GM21576 (cell line): ENCODE measurements around the gene PET117.
"Not testable (repeated sequence)": the region's sequence is repeated elsewhere in the genome, so short reads cannot be mapped to it uniquely, and the experiment has no call there.

Experiments
- ATAC-seq: cut with Tn5 transposase; IDR thresholded peaks from one replicate; pipeline ENCODE4 v1.9.1; 2021; ENCODE audit warnings: mild to moderate bottlenecking, moderate library complexity; ENCODE audit not compliant: unreplicated experiment

PET117 gene

GRCh38 chr20:18137412-18138265 is at the start of gene PET117, which contains the start of gene KAT14:
Gene PET117, plus strand, starts transcription at chr20:18137863. Its CDS starts 93 bp downstream, at chr20:18137956.
Gene KAT14, plus strand, starts transcription at chr20:18137863. Its CDS starts 4,798 bp downstream, at chr20:18142661.
- ATAC-seq = peak; percentile 86

- ATAC-seq = not testable (repeated sequence)
These were observed 49.4 kb upstream of the PET117 start for GRCh38 chr20:18088298-18088697.

- ATAC-seq = not testable (repeated sequence)
These were observed 48.8 kb upstream of the PET117 start for GRCh38 chr20:18088841-18089240.

- no peak for ATAC-seq
These were observed 47.6 kb upstream of the PET117 start for GRCh38 chr20:18090044-18090443.

GRCh38 chr20:18090477-18090876 is 47.2 kb upstream of the PET117 start:
- no peak for ATAC-seq

GRCh38 chr20:18091623-18092022 is 46.0 kb upstream of the PET117 start:
- no peak for ATAC-seq

GRCh38 chr20:18092890-18093289 is 44.8 kb upstream of the PET117 start:
- ATAC-seq = no peak

GRCh38 chr20:18093388-18093787 is 44.3 kb upstream of the PET117 start:
- no peak for ATAC-seq

- ATAC-seq = no peak
These were observed 43.5 kb upstream of the PET117 start for GRCh38 chr20:18094191-18094590.

GRCh38 chr20:18100569-18100968 is 37.1 kb upstream of the PET117 start:
- ATAC-seq = not testable (repeated sequence)

- ATAC-seq = no peak
These were observed 36.4 kb upstream of the PET117 start for GRCh38 chr20:18101125-18101810.

- ATAC-seq = no peak
These were observed 34.2 kb upstream of the PET117 start for GRCh38 chr20:18103497-18103896.

GRCh38 chr20:18108326-18108725 is 29.3 kb upstream of the PET117 start:
- no peak for ATAC-seq

- not testable (repeated sequence) for ATAC-seq
These were observed 9.1 kb upstream of the PET117 start for GRCh38 chr20:18128574-18128973.

GRCh38 chr20:18132663-18133062 is 5.0 kb upstream of the PET117 start:
- ATAC-seq = no peak

- no peak for ATAC-seq
These were observed 3.7 kb upstream of the PET117 start for GRCh38 chr20:18133962-18134361.

GRCh38 chr20:18138266-18138582 is 561 bp downstream of the PET117 start:
- peak; percentile 3 for ATAC-seq

GRCh38 chr20:18138639-18139583 is 1.2 kb downstream of the PET117 start:
- no peak for ATAC-seq

GRCh38 chr20:18139832-18140231 is 2.2 kb downstream of the PET117 start:
- ATAC-seq = no peak

GRCh38 chr20:18144541-18145099 is 7.0 kb downstream of the PET117 start:
- ATAC-seq = no peak

GRCh38 chr20:18154342-18154741 is 16.7 kb downstream of the PET117 start:
- ATAC-seq = no peak
